NCI-H146 treated with DMSO at 0.1 percent for 48 hours (cell line): ENCODE data around the gene ZNF384.
A peak's percentile ranks its signal among the peaks of the same experiment; 100 is the strongest.

Source experiments
- DNase-seq: peaks from one replicate; lab custom pipeline; 2025; ENCODE audit not compliant: unreplicated experiment; lab: John Stamatoyannopoulos, UW

Gene ZNF384

DNA sequence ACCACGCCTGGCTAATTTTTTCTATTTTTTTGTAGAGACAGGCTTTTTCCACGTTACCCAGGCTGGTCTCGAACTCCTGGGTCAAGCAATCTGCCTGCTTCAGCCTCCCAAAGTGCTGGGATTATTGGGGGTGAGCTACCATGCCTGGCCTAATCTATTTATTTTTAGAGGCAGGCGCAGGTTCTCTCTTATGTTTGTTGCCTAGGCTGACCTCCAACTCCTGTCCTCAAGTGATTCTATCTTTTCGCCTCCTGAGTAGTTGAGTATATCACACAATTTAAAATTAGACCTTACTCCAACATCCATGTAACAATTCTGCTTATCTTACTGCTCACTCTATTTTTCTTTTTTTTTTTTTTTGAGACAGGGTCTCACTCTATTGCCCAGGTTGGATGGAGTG, 35.2 kb downstream of the ZNF384 start:
- no peak for DNase-seq

DNA sequence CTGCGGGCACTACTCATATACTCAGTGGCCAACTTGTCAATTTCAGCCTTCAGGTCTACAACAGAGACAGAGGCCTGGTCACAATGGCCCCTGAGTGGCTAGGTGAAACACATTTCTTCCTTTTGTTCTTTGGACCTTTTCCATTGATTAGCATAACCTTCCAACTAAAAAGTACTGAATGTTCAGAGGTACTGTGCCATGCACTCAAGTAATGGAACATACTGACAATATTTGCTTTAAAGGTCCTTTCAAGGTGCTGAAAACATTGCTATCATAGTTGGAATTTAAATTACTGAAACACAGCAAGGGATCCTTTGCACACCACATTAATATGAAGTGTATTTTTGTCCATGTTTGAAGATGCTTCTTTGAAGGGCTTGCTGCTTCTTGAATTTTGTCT, 35.8 kb downstream of the ZNF384 start:
- no peak for DNase-seq

DNA sequence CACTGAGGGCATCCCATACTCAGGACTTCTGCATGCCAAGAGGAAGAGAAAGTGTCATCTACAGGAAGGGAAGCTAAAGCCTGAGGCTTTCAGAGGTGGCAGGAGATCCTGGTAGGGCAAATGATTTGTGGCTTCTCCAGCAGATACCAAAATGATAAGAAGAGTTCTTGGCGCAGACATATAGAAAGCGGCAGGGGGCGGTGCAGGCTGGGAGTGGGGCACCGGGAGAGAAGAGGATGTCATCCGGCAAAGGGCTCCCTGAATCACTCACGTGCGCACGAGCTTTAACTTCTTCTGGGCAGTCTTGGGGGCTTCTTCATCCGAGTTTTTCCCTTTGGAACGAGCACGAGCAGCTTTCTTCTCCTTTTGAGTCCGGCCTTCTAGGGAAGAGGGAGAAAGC, 36.8 kb downstream of the ZNF384 start:
- no peak for DNase-seq

DNA sequence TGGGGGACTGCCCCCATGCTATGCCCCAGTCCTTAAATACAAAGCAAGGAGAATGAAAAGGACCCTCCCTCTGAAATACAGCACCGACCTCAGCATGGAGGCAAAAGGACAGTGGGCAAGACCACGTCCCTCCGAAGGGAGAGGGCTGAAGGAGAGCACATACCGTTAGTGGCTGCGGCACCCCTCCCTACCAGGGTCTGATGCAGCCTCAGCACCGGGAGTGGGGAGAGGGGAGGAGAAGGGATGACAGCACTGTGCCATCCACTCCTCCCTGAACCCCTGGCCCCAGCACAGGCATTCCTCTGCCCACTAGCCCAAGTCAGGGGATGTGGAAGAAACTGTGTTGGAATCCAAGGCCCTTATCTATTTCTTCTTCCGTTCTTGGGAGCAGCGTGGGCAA, 38.3 kb downstream of the ZNF384 start:
- DNase-seq = no peak

DNA sequence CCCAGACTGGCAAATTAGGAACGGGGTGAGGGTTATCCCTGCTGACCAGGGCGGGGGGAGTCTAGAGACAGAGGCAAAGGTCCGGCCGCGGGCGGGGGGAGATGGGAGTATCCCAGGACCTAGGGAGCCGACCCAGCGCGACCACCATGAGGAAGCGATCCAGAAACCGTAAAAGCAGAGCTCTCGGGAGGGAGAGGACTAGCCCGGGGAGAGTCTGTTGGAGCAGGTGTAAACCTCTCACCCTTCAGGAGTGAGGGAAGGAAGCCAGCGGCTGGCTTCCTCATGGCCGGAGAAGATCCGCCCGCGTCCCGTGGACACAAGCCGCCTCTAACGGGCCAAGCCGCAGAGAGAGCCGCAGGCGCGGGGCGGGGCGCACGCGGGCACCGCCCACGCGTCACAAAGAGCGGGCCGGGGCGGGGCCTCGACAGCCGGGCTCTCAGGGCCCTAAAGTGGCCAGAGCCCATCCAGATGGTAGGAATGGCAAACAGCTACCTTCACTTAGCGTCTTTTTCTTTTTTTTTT, 42.0 kb downstream of the ZNF384 start, which contains the start of gene ACRBP:
TSS of gene ACRBP (minus strand) at position 350 of the 522 bp plus-strand sequence. CDS start at position 284, 66 bp downstream.
- DNase-seq = peak; percentile 79

DNA sequence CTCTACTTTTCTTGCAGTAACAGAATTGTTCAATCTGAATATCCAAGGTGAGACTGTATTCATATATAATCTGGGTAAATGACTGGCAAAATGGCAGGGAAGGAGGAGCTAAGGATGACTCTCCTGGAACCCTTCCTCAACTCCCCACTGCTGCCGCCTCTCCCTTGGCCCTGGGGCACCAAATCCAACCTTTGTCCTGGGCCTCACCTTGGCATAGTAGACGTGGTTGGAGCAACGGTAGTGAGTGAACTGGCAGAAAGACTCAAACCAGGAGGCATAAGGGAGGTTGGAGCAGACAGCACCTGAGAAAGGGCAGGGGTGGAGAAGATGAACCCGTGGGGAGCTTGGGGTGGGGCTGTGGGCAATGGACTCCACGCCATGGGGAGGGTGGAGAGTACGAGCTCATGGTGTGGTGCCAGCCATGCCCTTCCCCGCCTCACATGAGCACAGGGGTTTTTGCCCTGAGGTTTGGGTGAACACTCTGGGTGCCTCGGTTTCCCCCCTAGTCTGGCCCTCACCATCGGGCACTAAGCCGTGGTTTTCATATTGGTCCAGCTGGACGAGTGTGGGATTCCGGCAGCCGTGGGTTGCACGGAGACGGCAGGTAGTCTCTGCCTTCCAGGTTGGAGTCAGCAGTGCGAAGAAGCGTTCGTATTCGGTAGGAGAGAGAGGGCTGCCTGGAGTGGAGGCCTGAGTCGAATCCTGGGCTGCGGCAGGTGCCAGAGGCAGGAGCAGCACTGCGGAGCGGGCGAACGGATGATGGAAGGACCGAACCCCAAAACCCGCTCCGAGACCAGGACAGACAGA, 42.7 kb downstream of the ZNF384 start:
- DNase-seq = peak; percentile 74

DNA sequence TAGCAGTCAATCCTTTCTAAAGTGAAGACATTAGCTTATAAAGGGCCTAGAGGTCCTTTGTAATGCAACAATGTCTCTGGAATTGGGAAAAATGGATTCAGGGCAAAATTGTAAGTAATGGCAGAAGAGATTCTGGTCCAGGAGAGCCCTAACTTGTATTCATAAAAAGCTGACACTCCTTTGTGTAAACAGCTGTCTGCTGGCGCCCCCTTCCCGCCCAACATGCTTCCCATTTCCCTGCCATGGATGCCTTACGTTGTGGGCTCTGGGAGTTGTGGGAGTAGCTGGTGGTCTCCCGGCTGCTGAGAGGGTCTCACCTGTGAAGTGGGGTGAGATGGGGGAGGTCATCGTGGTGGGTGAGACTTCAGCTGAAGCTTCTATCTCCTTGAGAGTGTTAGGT, 44.3 kb downstream of the ZNF384 start:
- DNase-seq = peak; percentile 54

DNA sequence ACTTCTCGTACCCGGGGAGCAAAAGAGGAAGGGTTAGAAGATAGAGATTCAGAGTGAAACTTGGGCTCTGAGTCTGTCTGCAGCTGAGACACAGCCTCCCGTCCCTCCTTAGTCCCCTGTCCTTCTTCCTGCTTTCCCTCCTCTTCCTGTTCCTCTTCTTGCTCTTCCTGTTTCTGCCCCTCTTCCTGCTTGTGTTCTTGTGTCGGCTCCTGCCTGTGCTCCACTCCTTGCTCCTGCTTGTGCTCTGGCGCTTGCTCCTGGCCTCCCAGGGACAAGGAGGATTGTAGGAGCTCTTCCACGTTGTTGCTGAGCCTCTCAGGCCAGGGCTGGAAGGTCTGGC, 44.9 kb downstream of the ZNF384 start:
- DNase-seq = no peak

DNA sequence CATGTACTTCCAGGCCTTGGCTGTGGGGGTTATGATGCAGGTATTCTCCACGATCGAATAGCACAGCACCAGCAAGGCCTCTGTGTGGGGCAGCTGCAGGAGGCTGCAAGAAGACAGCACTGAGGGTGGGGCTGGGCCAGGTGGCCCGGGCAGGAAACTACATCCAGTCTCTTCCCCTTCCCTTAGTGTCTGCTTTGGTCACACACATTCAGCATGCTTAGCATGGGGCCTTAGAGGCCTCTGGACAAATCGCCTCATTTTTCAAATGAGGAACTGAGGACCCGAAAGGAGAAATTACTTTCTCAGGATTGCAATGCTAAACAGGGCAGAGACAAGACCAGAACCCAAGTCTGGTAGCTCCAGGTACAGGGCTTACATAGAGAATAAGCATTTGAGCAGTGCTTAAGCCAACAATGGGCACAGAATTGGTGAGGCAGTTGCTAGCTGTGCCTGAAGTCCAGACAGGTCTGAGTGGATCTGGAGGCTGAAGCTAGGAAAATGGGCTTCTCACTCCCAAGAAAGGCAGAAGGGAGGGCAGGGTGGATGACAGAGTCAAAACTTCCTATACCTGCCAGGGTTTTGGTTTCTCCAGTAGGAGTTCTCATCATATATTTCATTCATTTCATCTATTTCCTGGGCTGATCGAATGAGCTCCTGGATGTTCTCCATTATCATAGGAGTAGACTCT, 45.5 kb downstream of the ZNF384 start:
- no peak for DNase-seq

DNA sequence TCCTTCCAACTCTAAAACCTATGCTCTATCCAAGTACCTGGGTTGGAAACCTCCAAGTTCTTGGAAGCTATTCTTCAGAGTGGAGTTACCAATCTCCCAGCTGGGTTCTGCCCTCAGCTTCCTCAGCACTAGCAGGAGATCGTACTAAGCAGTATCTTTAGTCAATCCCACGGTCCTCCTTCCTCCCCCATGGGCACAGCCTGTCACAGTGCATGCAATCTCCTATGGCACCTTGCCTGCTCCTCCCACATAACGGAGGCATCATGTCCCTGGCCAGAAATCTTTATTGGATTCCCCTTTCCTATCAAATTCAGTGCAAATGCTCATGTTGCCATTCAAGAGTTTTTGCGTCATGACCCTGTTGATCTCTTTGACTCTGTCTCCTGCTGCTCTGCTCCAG, 48.0 kb downstream of the ZNF384 start:
- DNase-seq = no peak

DNA sequence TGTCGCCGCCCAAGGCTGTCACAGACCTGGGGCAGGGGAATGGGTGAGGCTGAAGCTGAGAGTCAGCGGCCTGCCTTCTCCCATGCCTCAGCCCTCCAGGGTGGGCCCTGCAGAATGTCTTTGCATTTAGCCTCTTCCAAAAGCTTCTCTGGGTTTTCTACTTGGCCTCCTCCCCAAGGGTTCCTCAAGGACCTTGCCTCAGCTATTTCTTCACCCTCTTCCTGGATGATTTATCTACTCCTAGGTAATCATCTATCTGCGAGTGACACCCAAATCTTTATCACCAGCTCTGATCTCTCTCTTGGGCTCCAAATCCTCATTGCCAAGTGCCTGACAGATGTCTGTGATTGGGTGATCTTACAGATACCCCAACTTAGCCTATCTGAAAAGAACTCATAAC, 48.7 kb downstream of the ZNF384 start:
- DNase-seq = no peak

DNA sequence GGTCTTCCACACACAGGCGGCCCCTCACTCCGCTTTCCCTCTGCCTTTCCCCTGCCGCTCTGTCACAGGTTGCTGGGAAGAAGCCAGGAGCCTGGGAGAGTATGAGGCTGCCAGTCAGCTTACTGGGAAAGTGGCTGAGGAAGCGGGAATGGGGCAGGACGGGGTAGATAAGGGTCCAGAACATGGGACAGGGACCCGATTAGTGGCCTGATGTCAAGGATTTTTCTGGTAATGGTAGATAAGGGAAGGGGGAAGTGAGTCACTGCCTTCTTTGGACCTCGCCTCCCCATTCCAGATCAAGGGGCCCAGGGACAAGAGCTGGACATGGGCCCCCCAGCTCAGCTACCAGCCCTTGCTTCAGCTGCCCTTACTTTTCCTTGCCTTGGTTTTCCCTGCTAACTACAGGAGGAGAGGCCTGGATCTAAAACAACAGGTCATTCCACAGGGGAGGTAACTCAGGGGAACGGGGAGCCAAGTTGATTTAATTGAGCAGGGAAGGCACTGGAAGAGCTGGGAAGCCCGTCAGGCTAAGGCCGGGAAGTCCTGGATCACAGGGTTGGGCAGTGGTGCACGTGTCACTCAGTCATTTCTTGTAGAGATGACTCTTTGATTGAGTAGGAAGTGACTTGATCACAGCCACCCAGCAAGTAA, 49.9 kb downstream of the ZNF384 start:
- no peak for DNase-seq

DNA sequence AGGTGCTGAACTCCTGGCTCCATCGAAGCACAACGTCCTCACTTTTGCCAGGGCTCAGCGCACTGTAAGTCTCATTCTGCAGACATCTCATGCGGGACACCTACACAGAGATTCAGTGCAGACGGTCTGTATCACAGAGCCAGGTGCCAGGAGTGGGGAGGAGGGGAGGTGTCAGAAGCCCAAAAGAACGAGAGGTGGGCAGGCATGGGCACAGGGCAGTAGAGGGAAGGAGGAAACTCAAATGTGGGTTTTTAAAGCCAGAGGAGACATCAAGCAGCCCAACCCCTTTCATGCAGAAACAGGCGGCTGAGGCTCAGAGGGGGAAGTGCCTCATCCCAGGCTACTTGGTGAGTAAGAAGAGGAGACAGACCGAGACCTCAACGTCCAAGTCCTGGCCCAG, 50.9 kb downstream of the ZNF384 start:
- no peak for DNase-seq

DNA sequence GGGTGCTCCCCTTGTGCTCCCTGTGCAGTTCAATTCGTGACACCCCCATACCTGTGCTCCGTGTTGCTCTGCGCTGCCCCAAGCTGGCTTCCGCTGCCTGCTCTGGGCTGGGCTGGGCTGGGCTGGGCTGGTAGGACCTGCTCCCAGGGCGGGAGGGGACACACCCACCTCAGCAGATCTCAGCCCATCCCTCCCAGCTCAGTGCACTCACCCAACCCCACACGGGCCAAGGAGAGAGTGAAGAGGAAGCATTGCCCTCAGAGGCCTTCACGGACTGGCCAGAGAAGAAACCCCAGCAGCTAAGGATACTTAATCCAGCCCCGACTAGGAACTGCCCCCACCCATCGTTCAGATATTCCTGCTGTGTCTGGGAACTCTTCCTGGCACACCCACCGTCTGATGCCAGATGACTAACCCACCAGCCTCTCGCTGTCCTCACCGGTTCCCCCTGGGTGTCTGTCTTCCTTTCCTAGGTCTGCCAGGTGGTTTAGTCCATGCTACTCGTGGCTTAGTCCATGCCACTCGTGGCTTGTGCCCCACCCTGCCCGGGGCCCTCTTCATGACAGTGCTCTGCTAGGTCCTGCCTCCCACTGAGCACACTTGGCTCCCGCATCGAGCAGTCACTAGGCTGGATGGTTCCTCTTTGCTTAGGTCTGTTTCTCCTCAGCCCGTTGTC, 53.2 kb downstream of the ZNF384 start, which contains the start of gene LPAR5:
TSS of gene LPAR5 (minus strand) at position 104 of the 676 bp plus-strand sequence. CDS start 14,711 bp downstream, outside the sequence.
- no peak for DNase-seq

DNA sequence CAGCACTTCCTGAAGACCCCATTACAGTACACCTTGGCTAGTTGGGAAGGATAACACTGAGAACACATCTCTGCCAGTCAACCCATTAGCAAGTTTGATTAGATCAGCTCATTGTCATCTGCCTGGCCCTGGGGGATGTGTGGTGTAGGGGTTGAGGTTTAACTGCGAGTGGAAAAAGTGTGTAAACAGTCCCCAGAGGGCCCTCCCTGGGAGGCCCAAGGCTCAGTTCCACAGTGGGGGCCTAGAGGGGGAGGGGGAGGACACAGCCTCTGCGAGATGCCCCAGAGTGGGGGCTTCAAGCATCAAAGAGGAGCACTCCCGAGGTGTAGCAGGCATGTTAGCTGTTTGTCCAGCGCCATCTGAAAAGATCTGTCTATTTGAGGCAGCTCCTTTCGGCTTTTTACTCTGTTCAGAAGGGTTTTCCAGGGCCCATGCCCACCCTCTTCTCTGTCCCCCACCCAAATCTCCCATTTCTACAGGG, 53.8 kb downstream of the ZNF384 start:
- peak; percentile 32 for DNase-seq

DNA sequence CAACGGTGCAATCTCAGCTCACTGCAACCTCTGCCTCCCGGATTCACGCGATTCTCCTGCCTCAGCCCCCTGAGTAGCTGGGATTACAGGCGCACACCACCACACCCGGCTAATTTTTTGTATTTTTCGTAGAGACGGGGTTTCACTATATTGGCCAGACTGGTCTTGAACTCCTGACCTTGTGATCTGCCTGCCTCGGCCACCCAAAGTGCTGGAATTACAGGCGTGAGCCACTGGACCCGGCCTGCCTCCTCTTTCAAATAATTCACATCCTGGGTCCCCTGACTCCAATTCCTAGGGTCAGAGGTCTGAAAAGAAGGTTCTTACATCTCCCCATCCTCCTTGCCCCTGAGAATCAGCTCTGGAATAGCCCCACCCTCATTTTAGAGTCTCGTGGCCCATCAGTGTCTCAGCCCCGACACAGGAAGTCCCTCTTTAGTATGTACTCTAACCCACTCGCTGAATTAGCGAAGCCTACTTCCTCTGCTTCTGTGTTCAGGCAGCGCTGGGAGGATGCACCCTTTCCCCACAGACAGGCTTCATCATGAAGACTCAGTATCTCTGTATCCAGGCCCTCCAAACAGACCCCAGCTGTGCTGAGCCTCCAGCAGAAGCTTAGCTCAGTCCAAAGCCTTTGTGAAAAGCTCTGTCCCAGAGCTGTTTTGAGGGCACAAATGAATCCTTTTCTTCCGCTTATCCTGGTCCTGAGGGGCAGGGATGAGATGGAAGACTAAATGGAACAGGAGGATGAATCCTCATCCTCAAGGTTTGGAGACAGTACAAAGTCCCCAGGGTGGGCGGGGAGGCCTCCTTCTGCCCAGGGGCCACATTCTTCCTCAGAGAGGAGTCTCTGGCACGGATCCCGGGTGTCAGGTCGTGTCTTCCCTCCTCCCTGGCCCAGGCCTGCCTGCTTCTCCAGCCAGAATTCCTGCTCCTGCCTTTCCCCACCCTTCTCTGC, 56.9 kb downstream of the ZNF384 start:
- no peak for DNase-seq

DNA sequence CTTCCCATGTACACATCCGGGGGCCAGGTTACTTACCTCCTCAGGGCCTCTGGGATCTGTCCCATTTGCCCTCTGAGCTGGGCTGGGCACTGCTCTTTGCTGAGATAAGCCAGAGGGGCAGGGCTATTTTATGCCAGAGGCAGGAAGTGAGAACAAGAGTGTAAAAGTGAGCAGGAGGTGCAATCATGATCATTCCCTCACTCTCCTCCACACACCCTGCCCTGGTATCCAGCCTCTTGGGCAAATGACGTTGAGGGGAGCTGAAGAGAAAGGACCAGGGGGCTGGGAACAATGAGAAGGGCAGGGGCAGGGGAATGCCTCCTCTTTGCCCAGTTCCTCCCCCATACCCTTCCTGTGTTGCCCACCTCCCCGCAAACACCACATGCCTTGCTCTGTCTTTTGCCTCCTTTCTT, 57.6 kb downstream of the ZNF384 start:
- no peak for DNase-seq

DNA sequence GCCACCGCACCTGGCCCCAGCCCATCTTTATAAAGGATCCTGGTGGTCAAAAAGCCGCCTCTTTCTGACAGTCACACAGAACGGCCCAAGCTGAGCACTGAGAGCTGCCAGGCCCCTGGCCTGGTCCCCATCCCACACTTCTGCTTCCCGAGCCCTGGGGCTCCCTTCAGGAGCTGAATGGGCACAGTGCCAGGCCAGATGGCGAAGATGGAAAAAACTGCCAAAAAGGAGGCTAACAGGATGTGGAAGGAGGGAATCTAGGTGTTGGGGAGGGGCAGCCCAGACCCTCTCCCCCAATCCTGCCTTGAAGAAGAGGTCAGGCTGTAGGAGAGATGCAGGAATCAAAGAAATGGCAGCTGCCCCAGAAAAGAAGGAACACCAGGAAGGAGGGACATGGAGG, 58.4 kb downstream of the ZNF384 start:
- DNase-seq = no peak

DNA sequence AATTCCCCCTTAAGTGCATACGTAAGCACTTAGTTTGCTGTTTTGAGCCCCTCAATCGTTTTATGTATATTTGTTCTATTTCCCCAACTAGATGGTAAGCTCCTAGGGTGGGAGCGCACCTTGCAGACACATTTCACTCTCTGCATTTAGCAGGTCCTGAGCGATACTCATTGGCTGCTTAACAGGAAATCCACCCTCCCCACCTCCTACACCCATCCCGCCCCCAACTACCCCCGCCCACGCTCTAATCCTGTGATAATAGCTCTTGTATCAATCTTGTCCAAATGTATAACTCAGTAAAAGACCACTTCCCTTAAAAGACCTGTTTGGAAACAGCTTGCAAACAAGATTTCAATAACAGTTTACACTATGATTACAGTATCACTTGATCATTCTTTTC, 61.6 kb downstream of the ZNF384 start:
- DNase-seq = peak; percentile 70
